Left lung (tissue), 10 donors: ENCODE data around the gene IGF2BP1. TPM values are rescaled to one million over a fixed set of nuclear protein-coding genes. Genes with fewer than 3 reads are reported as not detected.

Source experiments
- ATAC-seq: fragments of 200-7000 bp; cut with Tn5 transposase; one replicate; pipeline ENCODE4 v1.9.1; 2020; ENCODE audit warnings: moderate library complexity
- DNase-seq, 4 donors: peaks; one replicate each; pipeline ENCODE4 v3.0.0-alpha.2; 2013 to 2020
- H3K27ac ChIP-seq, 2 donors: fragments of 200-600 bp; sonication (generic) in 1 of 2; one replicate each; pipeline versions ENCODE4 v1.5.0 to v1.8.0; 2020 to 2021
- H3K27me3 ChIP-seq, 2 donors: fragments of 200-600 bp; sonication (generic) in 1 of 2; one replicate each; pipeline versions ENCODE4 v1.5.0 to v1.8.0; 2020 to 2021
- H3K36me3 ChIP-seq, 2 donors: fragments of 200-600 bp; sonication (generic) in 1 of 2; one replicate each; pipeline versions ENCODE4 v1.5.0 to v1.8.0; 2020 to 2021
- H3K4me1 ChIP-seq, 2 donors: fragments of 200-600 bp; one replicate each; pipeline ENCODE4 v1.8.0; 2021
- H3K4me3 ChIP-seq, 2 donors: fragments of 200-600 bp; sonication (generic) in 1 of 2; one replicate each; pipeline versions ENCODE4 v1.5.0 to v1.8.0; 2020 to 2021; ENCODE audit warnings: mild to moderate bottlenecking in 1 of 2
- H3K9me3 ChIP-seq, 2 donors: fragments of 200-600 bp; sonication (generic) in 1 of 2; one replicate each; pipeline versions ENCODE4 v1.5.0 to v1.8.0; 2020 to 2021
- CTCF ChIP-seq, 2 donors: fragments of 200-600 bp; sonication (generic) in 1 of 2; IDR thresholded peaks; one replicate each; pipeline versions ENCODE4 v1.5.0 to v1.8.0; 2021; ENCODE audit warnings: antibody characterized with exemption in 2 of 2
- intact Hi-C, 2 donors: fragments of 100-400 bp; cut with DNase I; formaldehyde crosslinking; loops; one replicate each; pipeline versions ENCODE4 v1.11.2 to v1.14.2; 2022
- polyA plus RNA-seq, 6 donors: library from polyadenylated mRNA; unstranded; fragments of 120-200 nt; gene quantifications; one replicate each; pipeline ENCODE4 v1.2.1, GENCODE V29; 2013; ENCODE audit not compliant: insufficient read length in 6 of 6
- total RNA-seq, 2 donors: library from RNA; stranded (reverse); fragmentation: NEBNext Ultra II Directional; extraction: Animal tissue kit (Norgen Biotek cat#: 25700); gene quantifications; one replicate each; pipeline ENCODE4 v1.2.1, GENCODE V29; 2021
- donor health status: DM: no; HTN: yes; CAD: no.
- donor health status: DM: no; HTN: no; CAD: no.

Gene IGF2BP1
- total and polyA plus RNA-seq, 8 donors, result 0.23 to 32.1 (median 28.3) TPM

GRCh38 chr17:49086649-49087048 is 89.5 kb downstream of the IGF2BP1 start:
- Histone ChIP-seq H3K4me3 (no peak overlapping the region), H3K36me3 (no peaks in the 10 kb centered on the region), H3K27me3 (peaks cover 0 to 12% of the 10 kb centered on the region in 2 donors), H3K9me3 (no peaks in the 10 kb centered on the region), H3K27ac (no peak overlapping the region), H3K4me1 (no peaks in the 10 kb centered on the region)
- intact Hi-C loops, result no loop called here
- DNase-seq (no peak), ATAC-seq (no peak)
- no peak for TF ChIP-seq CTCF (IDR thresholded peaks at IDR 0.05)

GRCh38 chr17:49089094-49089493 is 91.9 kb downstream of the IGF2BP1 start:
- H3K27ac ChIP-seq, result no peak overlapping the region
- no peak for TF ChIP-seq CTCF (IDR thresholded peaks at IDR 0.05)
- no peaks in the 10 kb centered on the region for H3K4me1 ChIP-seq
- H3K27me3 ChIP-seq, result peaks cover 0 to 7% of the 10 kb centered on the region in 2 donors
- H3K4me3 ChIP-seq, result no peak overlapping the region
- intact Hi-C loops, result no loop called here
- DNase-seq, result no peak
- H3K36me3 ChIP-seq, result no peaks in the 10 kb centered on the region
- no peak for ATAC-seq
- no peaks in the 10 kb centered on the region for H3K9me3 ChIP-seq

- TF ChIP-seq CTCF (IDR thresholded peaks at IDR 0.05), result no peak
- Histone ChIP-seq H3K4me1 (no peaks in the 10 kb centered on the region), H3K27ac (no peak overlapping the region), H3K27me3 (peaks cover 0 to 7% of the 10 kb centered on the region in 2 donors), H3K36me3 (no peaks in the 10 kb centered on the region), H3K9me3 (no peaks in the 10 kb centered on the region), H3K4me3 (no peak overlapping the region)
- DNase-seq (peak in 1 of 4 donors; percentile 7), ATAC-seq (no peak)
- intact Hi-C loops, result no loop called here
Observed at GRCh38 chr17:49090878-49091594, 93.9 kb downstream of the IGF2BP1 start.

- intact Hi-C loops, result no loop called here
- no peak for TF ChIP-seq CTCF (IDR thresholded peaks at IDR 0.05)
- no peak overlapping the region for H3K27ac ChIP-seq
- ATAC-seq (no peak), DNase-seq (no peak)
- no peaks in the 10 kb centered on the region for H3K9me3 ChIP-seq
- no peaks in the 10 kb centered on the region for H3K36me3 ChIP-seq
- no peak overlapping the region for H3K4me3 ChIP-seq
- no peaks in the 10 kb centered on the region for H3K4me1 ChIP-seq
- peaks cover 0 to 7% of the 10 kb centered on the region in 2 donors for H3K27me3 ChIP-seq
Observed at GRCh38 chr17:49093131-49093530, 95.9 kb downstream of the IGF2BP1 start.

- Histone ChIP-seq H3K9me3 (no peaks in the 10 kb centered on the region), H3K4me1 (peaks cover 0 to 4% of the 10 kb centered on the region in 2 donors), H3K27me3 (peaks cover 0 to 16% of the 10 kb centered on the region in 2 donors), H3K4me3 (no peak overlapping the region), H3K27ac (no peak overlapping the region), H3K36me3 (no peaks in the 10 kb centered on the region)
- intact Hi-C loops, result no loop called here
- ATAC-seq, result no peak
- TF ChIP-seq CTCF (IDR thresholded peaks at IDR 0.05), result no peak
- no peak for DNase-seq
Observed at GRCh38 chr17:49100601-49101000, 103.4 kb downstream of the IGF2BP1 start.
